Neural cell (in vitro differentiated cells): Measurements from ENCODE around the gene CISD3. TPM values are rescaled to one million over a fixed set of nuclear protein-coding genes. Genes with fewer than 3 reads are reported as not detected.

Experiments
- H2AFZ ChIP-seq: fragments of 200-600, 300-800 bp; sonication (generic), shearing (Covaris generic); 2 replicates; pipeline ENCODE4 v1.6.0; 2014; ENCODE audit warnings: low read depth, mild to moderate bottlenecking, antibody characterized with exemption, low read length, moderate library complexity
- H3F3A ChIP-seq: fragments of 200-600 bp; shearing (Covaris generic); 2 replicates; pipeline ENCODE4 v1.6.1; 2016; ENCODE audit warnings: mild to moderate bottlenecking, moderate library complexity, mixed read lengths, antibody characterized with exemption, low read length; ENCODE audit not compliant: insufficient read depth, poor library complexity, severe bottlenecking
- H3K27ac ChIP-seq: fragments of 200-600, 300-800 bp; sonication (generic), shearing (Covaris generic); 2 replicates; pipeline ENCODE4 v1.5.1; 2014; ENCODE audit warnings: mild to moderate bottlenecking, low read length, moderate library complexity
- H3K27me3 ChIP-seq: fragments of 300-800, 200-600 bp; sonication (generic), shearing (Covaris generic); 2 replicates; pipeline ENCODE4 v1.6.0; 2014; ENCODE audit warnings: mild to moderate bottlenecking, low read depth, low read length, moderate library complexity; ENCODE audit not compliant: insufficient read depth
- H3K36me3 ChIP-seq: fragments of 300-800, 200-600 bp; sonication (generic), shearing (Covaris generic); 2 replicates; pipeline ENCODE4 v1.5.1; 2014; ENCODE audit warnings: mild to moderate bottlenecking, antibody characterized with exemption, low read length, moderate library complexity; ENCODE audit not compliant: insufficient read depth
- H3K4me2 ChIP-seq: fragments of 300-800, 200-600 bp; sonication (generic), shearing (Covaris generic); 2 replicates; pipeline ENCODE4 v1.6.0; 2014; ENCODE audit warnings: mild to moderate bottlenecking, low read length
- H3K4me3 ChIP-seq: fragments of 300-800, 200-600 bp; sonication (generic), shearing (Covaris generic); 2 replicates; pipeline ENCODE4 v1.5.1; 2014; ENCODE audit warnings: mild to moderate bottlenecking, low read length, moderate library complexity
- H3K79me2 ChIP-seq: fragments of 200-600 bp; shearing (Covaris generic); replicated peaks from 2 replicates; pipeline ENCODE4 v1.6.0; 2014; ENCODE audit warnings: mild to moderate bottlenecking, low read length, moderate library complexity; ENCODE audit not compliant: insufficient read depth
- H3K9ac ChIP-seq: fragments of 300-800, 200-600 bp; sonication (generic), shearing (Covaris generic); 2 replicates; pipeline ENCODE4 v1.6.1; 2016; ENCODE audit warnings: mild to moderate bottlenecking, low read length, mixed read lengths
- H3K9me2 ChIP-seq: fragments of 200-600 bp; shearing (Covaris generic); 2 replicates; pipeline ENCODE4 v1.6.1; 2016; ENCODE audit warnings: mild to moderate bottlenecking, low read length, mixed read lengths; ENCODE audit not compliant: insufficient read depth
- H3K9me3 ChIP-seq: fragments of 200-600, 300-800 bp; sonication (generic), shearing (Covaris generic); 2 replicates; pipeline ENCODE4 v1.6.1; 2016; ENCODE audit warnings: mild to moderate bottlenecking, mixed run types, low read length, moderate library complexity, mixed read lengths
- H4K20me1 ChIP-seq: fragments of 200-600 bp; shearing (Covaris generic); 2 replicates; pipeline ENCODE4 v1.6.1; 2016; ENCODE audit warnings: mild to moderate bottlenecking, mixed run types; ENCODE audit not compliant: insufficient read depth
- EP300 ChIP-seq: fragments of 450-650 bp; conservative IDR thresholded peaks from 2 replicates; pipeline ENCODE4 v1.6.1; 2014; ENCODE audit warnings: antibody characterized with exemption, mild to moderate bottlenecking, moderate library complexity; ENCODE audit not compliant: poor library complexity, severe bottlenecking
- EZH2 ChIP-seq: fragments of 200-600, 300-800 bp; shearing (Covaris generic), sonication (generic); IDR thresholded peaks from 2 replicates; pipeline ENCODE4 v1.6.1; 2014; ENCODE audit warnings: antibody characterized with exemption, low read length, borderline replicate concordance, mild to moderate bottlenecking; ENCODE audit not compliant: insufficient read depth, poor library complexity, severe bottlenecking
- MXI1 ChIP-seq: fragments of 450-650 bp; conservative IDR thresholded peaks from 2 replicates; pipeline ENCODE4 v1.6.1; 2014; ENCODE audit warnings: antibody characterized with exemption, mild to moderate bottlenecking; ENCODE audit not compliant: poor library complexity, severe bottlenecking
- POLR2AphosphoS5 ChIP-seq: IDR thresholded peaks from 2 replicates; pipeline ENCODE4 v1.6.1; 2012
- RAD21 ChIP-seq: fragments of 450-650 bp; conservative IDR thresholded peaks from 2 replicates; pipeline ENCODE4 v1.6.1; 2014; ENCODE audit warnings: antibody characterized with exemption, mild to moderate bottlenecking, moderate library complexity
- SMC3 ChIP-seq: fragments of 450-650 bp; conservative IDR thresholded peaks from 2 replicates; pipeline ENCODE4 v1.6.1; 2014; ENCODE audit warnings: antibody characterized with exemption, mild to moderate bottlenecking, moderate library complexity; ENCODE audit not compliant: poor library complexity
- TAF1 ChIP-seq: IDR thresholded peaks from 2 replicates; pipeline ENCODE4 v1.6.1; 2012; ENCODE audit warnings: low read depth
- polyA plus RNA-seq: library from polyadenylated mRNA; depleted of rRNA; stranded (reverse); fragments of >200 nt; gene quantifications from 2 replicates; pipeline ENCODE4 v1.2.3, GENCODE V29; 2014
- TF ChIP-seq, protein P1 (sequence below): fragments of 450-650 bp; IDR thresholded peaks from 2 replicates; pipeline ENCODE4 v1.5.1; 2014; ENCODE audit warnings: antibody characterized with exemption, mild to moderate bottlenecking, moderate library complexity; ENCODE audit not compliant: poor library complexity, severe bottlenecking
- TF ChIP-seq, protein P2 (sequence below): IDR thresholded peaks from 2 replicates; pipeline ENCODE4 v1.6.1; 2012; ENCODE audit warnings: borderline replicate concordance

The CISD3 gene
- polyA plus RNA-seq, 1 donor from 2014 or later: 1.2 TPM

DNA sequence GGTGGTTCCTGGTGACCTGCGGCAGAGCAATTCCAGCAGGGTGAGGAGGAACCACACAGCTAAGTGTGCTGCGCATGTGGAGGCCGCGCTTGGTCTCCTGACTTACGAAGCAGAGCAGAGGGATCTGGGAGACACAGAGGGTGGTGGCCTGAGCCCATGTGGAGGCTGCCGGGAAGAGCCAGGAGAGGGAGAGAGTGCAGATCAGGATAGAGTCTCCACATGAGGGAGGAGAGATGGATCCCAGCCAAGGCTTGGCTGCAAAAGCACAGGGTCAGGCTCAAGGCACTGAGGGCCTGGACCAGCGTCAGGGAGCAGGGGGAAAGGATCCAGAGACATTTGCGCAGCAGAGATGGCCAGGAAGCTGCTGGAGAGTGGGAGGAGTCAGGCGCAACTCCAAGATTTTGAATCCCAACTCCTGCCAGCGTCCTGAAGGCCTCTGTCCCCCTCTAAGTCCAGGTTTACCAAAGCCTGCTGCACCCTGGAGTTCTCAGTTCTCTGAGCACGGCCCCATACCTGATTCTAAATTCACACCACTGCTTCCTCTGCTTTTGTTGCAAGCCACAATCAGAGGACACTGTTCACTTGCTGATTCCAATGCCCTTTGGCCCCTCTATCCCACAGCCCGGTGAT lies 36.3 kb upstream of the CISD3 start:
- no peak overlapping the region for H3K4me3 ChIP-seq
- no peaks in the 10 kb centered on the region for H3K79me2 ChIP-seq
- H3K27me3 ChIP-seq: peaks cover 9% of the 10 kb centered on the region
- no peak overlapping the region for H3K4me2 ChIP-seq
- no peaks in the 10 kb centered on the region for H3K9me2 ChIP-seq
- no peaks in the 10 kb centered on the region for H3K36me3 ChIP-seq
- no peaks in the 10 kb centered on the region for H4K20me1 ChIP-seq
- H2AFZ ChIP-seq: no peak overlapping the region
- H3F3A ChIP-seq: no peaks in the 10 kb centered on the region
- no peak for TF ChIP-seq EP300
- no peak for TF ChIP-seq TAF1
- no peak for TF ChIP-seq SMC3
- TF ChIP-seq, protein P1, sequence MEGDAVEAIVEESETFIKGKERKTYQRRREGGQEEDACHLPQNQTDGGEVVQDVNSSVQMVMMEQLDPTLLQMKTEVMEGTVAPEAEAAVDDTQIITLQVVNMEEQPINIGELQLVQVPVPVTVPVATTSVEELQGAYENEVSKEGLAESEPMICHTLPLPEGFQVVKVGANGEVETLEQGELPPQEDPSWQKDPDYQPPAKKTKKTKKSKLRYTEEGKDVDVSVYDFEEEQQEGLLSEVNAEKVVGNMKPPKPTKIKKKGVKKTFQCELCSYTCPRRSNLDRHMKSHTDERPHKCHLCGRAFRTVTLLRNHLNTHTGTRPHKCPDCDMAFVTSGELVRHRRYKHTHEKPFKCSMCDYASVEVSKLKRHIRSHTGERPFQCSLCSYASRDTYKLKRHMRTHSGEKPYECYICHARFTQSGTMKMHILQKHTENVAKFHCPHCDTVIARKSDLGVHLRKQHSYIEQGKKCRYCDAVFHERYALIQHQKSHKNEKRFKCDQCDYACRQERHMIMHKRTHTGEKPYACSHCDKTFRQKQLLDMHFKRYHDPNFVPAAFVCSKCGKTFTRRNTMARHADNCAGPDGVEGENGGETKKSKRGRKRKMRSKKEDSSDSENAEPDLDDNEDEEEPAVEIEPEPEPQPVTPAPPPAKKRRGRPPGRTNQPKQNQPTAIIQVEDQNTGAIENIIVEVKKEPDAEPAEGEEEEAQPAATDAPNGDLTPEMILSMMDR: no peak
- no peak for TF ChIP-seq EZH2
- no peak for TF ChIP-seq RAD21
- TF ChIP-seq, protein P2, sequence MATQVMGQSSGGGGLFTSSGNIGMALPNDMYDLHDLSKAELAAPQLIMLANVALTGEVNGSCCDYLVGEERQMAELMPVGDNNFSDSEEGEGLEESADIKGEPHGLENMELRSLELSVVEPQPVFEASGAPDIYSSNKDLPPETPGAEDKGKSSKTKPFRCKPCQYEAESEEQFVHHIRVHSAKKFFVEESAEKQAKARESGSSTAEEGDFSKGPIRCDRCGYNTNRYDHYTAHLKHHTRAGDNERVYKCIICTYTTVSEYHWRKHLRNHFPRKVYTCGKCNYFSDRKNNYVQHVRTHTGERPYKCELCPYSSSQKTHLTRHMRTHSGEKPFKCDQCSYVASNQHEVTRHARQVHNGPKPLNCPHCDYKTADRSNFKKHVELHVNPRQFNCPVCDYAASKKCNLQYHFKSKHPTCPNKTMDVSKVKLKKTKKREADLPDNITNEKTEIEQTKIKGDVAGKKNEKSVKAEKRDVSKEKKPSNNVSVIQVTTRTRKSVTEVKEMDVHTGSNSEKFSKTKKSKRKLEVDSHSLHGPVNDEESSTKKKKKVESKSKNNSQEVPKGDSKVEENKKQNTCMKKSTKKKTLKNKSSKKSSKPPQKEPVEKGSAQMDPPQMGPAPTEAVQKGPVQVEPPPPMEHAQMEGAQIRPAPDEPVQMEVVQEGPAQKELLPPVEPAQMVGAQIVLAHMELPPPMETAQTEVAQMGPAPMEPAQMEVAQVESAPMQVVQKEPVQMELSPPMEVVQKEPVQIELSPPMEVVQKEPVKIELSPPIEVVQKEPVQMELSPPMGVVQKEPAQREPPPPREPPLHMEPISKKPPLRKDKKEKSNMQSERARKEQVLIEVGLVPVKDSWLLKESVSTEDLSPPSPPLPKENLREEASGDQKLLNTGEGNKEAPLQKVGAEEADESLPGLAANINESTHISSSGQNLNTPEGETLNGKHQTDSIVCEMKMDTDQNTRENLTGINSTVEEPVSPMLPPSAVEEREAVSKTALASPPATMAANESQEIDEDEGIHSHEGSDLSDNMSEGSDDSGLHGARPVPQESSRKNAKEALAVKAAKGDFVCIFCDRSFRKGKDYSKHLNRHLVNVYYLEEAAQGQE: no peak
- no peak for TF ChIP-seq MXI1
- no peak for TF ChIP-seq POLR2AphosphoS5
- H3K9me3 ChIP-seq: no peaks in the 10 kb centered on the region
- H3K27ac ChIP-seq: no peak overlapping the region
- H3K9ac ChIP-seq: no peak overlapping the region

DNA sequence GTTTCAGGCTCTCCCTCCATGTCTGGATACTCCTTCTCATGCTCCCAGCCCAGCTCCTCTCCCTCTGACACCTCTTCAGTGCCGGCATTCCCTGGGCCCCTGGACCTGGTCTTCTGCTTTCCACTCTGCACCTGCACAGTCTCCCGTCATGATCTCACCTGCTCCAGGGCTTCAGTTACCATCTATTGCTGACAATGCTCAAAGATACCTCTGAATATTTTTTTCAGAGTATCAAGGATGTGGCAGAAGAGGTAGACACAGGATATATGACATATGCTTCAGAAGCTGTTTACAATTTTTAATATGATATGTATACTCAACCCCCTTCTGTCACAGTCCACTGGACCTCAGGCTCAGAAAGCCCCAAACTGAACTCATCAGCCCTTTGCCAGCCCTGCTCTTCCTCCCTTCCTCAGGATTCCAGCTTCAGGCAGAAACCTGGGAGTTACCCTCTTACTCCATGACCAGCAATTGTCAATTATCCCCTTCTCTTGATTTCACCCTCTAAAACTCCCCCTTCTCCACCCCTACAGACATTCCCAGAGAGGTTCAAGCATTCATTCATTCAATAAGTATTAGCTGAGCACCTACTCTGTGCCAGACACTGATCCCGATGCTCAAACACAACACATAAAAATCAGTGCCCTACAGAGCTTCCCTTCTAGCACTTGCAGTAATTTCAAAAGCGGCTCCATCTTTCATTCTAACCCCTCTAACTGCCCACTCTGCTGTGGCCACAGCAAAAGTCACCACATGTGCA lies 32.9 kb upstream of the CISD3 start:
- Histone ChIP-seq H3F3A (no peaks in the 10 kb centered on the region), H3K9me2 (no peaks in the 10 kb centered on the region), H3K9me3 (no peaks in the 10 kb centered on the region), H3K4me2 (no peak overlapping the region), H3K27ac (no peak overlapping the region), H3K9ac (no peak overlapping the region), H2AFZ (no peak overlapping the region), H3K27me3 (peaks cover 15% of the 10 kb centered on the region), H3K79me2 (no peaks in the 10 kb centered on the region), H3K4me3 (no peak overlapping the region), H4K20me1 (no peaks in the 10 kb centered on the region), H3K36me3 (no peaks in the 10 kb centered on the region)
- TF ChIP-seq, protein P1: no peak
- no peak for TF ChIP-seq MXI1
- no peak for TF ChIP-seq POLR2AphosphoS5
- no peak for TF ChIP-seq EP300
- TF ChIP-seq RAD21: no peak
- TF ChIP-seq, protein P2: no peak
- TF ChIP-seq TAF1: no peak
